NCI-H128 (cell line): ENCODE measurements around the gene SCAF1.

Experiments
- DNase-seq: peaks from one replicate; lab custom pipeline; 2025; ENCODE audit not compliant: unreplicated experiment; lab: John Stamatoyannopoulos, UW

SCAF1 gene

DNA sequence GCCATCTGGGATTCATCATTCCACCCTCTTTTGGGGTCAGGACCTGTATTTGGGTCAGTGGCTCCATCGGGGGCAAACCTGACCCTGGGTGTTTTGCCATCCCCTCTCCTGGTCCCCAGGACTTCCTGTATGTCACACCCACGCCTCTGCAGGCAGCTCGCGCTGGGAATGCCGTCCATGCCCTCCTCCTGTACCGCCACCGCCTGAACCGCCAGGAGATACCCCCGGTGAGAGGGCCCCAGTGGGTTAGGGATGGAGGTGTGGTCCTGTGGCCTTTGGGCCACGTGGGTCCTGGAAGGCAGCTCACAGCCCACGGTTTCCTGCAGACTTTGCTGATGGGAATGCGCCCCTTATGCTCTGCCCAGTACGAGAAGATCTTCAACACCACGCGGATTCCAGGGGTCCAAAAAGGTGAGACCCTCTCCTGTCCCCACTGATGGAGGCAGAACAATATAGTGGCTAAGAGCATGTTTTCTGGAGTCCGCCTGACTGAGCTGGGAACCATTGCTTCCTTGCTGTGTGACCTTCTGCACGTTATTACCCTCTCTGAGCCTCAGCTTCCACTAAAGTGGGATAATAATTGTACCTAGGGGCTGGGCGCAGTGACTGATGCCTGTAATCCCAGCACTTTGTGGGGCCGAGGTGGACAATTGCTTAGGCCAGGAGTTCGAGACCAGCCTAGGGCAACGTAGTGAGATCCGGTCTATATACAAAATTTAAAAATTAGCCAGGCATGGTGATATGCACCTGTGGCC, 63.1 kb downstream of the SCAF1 start:
- no peak for DNase-seq

DNA sequence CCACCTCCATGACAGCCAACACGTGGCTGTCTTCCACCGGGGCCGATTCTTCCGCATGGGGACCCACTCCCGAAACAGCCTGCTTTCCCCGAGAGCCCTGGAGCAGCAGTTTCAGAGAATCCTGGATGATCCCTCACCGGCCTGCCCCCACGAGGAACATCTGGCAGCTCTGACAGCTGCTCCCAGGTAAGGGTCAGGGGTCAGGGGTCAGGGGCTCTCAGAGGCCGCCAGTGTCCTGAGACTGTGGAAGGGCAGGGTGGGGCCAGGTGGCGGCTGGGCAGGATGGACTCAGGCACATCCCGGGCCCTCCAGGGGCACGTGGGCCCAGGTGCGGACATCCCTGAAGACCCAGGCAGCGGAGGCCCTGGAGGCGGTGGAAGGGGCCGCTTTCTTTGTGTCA, 63.9 kb downstream of the SCAF1 start:
- no peak for DNase-seq
